ENCODE measurements around the gene CD4.
"Not testable (repeated sequence)": the region's sequence is repeated elsewhere in the genome, so short reads cannot be mapped to it uniquely, and the experiment has no call there.

The CD4 gene

GRCh38 chr12:6847676-6848075, 58.3 kb downstream of the CD4 start:
- DNase-seq (ENCODE audit: low spot score) = no peak

- no peak for DNase-seq (ENCODE audit: low spot score)
These were observed 60.1 kb downstream of the CD4 start for GRCh38 chr12:6849427-6849826.

GRCh38 chr12:6849976-6850560, 60.7 kb downstream of the CD4 start:
- no peak for DNase-seq (ENCODE audit: low spot score)

- DNase-seq (ENCODE audit: low spot score) = no peak
These were observed 61.4 kb downstream of the CD4 start for GRCh38 chr12:6850796-6851152.

GRCh38 chr12:6851153-6851920, 62.0 kb downstream of the CD4 start, which contains the start of gene CDCA3:
Gene CDCA3, minus strand, starts transcription at chr12:6851286. Its CDS starts 334 bp downstream, at chr12:6850952.
- DNase-seq (ENCODE audit: low spot score) = peak; percentile 100

GRCh38 chr12:6851921-6852650, 62.8 kb downstream of the CD4 start, which contains the start of gene USP5:
Gene USP5, plus strand, starts transcription at chr12:6852150. Its CDS starts 30 bp downstream, at chr12:6852180.
- DNase-seq (ENCODE audit: low spot score) = peak; percentile 100

GRCh38 chr12:6852651-6853354, 63.5 kb downstream of the CD4 start:
- peak; percentile 71 for DNase-seq (ENCODE audit: low spot score)

GRCh38 chr12:6853626-6854025, 64.3 kb downstream of the CD4 start:
- no peak for DNase-seq (ENCODE audit: low spot score)

- no peak for DNase-seq (ENCODE audit: low spot score)
These were observed 64.7 kb downstream of the CD4 start for GRCh38 chr12:6854036-6854435.

GRCh38 chr12:6855322-6855721, 66.0 kb downstream of the CD4 start:
- no peak for DNase-seq (ENCODE audit: low spot score)

GRCh38 chr12:6858799-6859198, 69.5 kb downstream of the CD4 start:
- DNase-seq (ENCODE audit: low spot score) = no peak

- DNase-seq (ENCODE audit: low spot score) = no peak
These were observed 70.8 kb downstream of the CD4 start for GRCh38 chr12:6860116-6860515.

GRCh38 chr12:6860942-6861341, 71.6 kb downstream of the CD4 start:
- no peak for DNase-seq (ENCODE audit: low spot score)

GRCh38 chr12:6861391-6861790, 72.1 kb downstream of the CD4 start:
- no peak for DNase-seq (ENCODE audit: low spot score)

- DNase-seq (ENCODE audit: low spot score) = no peak
These were observed 73.7 kb downstream of the CD4 start for GRCh38 chr12:6863033-6863432.

GRCh38 chr12:6863586-6864321, 74.4 kb downstream of the CD4 start:
- DNase-seq (ENCODE audit: low spot score) = no peak

GRCh38 chr12:6865307-6865706, 76.0 kb downstream of the CD4 start:
- DNase-seq (ENCODE audit: low spot score) = not testable (repeated sequence)

- no peak for DNase-seq (ENCODE audit: low spot score)
These were observed 77.0 kb downstream of the CD4 start for GRCh38 chr12:6866163-6866919.

GRCh38 chr12:6866920-6867412, 77.6 kb downstream of the CD4 start:
- no peak for DNase-seq (ENCODE audit: low spot score)

GRCh38 chr12:6867413-6868210, 78.3 kb downstream of the CD4 start, which contains the start of gene TPI1:
Gene TPI1, plus strand, starts transcription at chr12:6867531. Its CDS starts 36 bp downstream, at chr12:6867567.
- DNase-seq (ENCODE audit: low spot score) = peak; percentile 82
